Prostate gland (tissue), 2 donors: ENCODE results near the gene MAP7D3.

ENCODE experiments used
- POLR2A ChIP-seq: fragments of 450-650 bp; IDR thresholded peaks from one replicate; pipeline ENCODE4 v1.6.1; 2016; ENCODE audit warnings: antibody characterized with exemption, mild to moderate bottlenecking
- POLR2AphosphoS5 ChIP-seq: sonication (generic); formaldehyde crosslinking; IDR thresholded peaks from one replicate; pipeline ENCODE4 v1.6.1; 2017; ENCODE audit warnings: antibody characterized with exemption
- TF ChIP-seq, protein P1 (sequence below), 4 experiments: fragments of 200-600 bp in 2 of 4; fragments of 450-650 bp in 2 of 4; sonication (generic) in 2 of 4; IDR thresholded peaks; 1 replicate in 3 of 4; 2 replicates in 1 of 4; pipeline ENCODE4 v1.5.1; 2016 to 2019; ENCODE audit warnings: antibody characterized with exemption in 4 of 4, mild to moderate bottlenecking in 2 of 4, moderate library complexity in 2 of 4

- TF ChIP-seq, protein P1, sequence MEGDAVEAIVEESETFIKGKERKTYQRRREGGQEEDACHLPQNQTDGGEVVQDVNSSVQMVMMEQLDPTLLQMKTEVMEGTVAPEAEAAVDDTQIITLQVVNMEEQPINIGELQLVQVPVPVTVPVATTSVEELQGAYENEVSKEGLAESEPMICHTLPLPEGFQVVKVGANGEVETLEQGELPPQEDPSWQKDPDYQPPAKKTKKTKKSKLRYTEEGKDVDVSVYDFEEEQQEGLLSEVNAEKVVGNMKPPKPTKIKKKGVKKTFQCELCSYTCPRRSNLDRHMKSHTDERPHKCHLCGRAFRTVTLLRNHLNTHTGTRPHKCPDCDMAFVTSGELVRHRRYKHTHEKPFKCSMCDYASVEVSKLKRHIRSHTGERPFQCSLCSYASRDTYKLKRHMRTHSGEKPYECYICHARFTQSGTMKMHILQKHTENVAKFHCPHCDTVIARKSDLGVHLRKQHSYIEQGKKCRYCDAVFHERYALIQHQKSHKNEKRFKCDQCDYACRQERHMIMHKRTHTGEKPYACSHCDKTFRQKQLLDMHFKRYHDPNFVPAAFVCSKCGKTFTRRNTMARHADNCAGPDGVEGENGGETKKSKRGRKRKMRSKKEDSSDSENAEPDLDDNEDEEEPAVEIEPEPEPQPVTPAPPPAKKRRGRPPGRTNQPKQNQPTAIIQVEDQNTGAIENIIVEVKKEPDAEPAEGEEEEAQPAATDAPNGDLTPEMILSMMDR (IDR thresholded peaks at IDR 0.05) = no peak
- TF ChIP-seq POLR2A = no peak
- no peak for TF ChIP-seq POLR2AphosphoS5
These were observed 11.7 kb upstream of the MAP7D3 start for GRCh38 chrX:136262812-136263315.
